ENCODE results near the gene RNF20.

- TF ChIP-seq EZH2 (IDR thresholded peaks at IDR 0.05; ENCODE audit: borderline replicate concordance, low read depth, low read length, poor library complexity, severe bottlenecking): no peak
- TF ChIP-seq, protein P1, sequence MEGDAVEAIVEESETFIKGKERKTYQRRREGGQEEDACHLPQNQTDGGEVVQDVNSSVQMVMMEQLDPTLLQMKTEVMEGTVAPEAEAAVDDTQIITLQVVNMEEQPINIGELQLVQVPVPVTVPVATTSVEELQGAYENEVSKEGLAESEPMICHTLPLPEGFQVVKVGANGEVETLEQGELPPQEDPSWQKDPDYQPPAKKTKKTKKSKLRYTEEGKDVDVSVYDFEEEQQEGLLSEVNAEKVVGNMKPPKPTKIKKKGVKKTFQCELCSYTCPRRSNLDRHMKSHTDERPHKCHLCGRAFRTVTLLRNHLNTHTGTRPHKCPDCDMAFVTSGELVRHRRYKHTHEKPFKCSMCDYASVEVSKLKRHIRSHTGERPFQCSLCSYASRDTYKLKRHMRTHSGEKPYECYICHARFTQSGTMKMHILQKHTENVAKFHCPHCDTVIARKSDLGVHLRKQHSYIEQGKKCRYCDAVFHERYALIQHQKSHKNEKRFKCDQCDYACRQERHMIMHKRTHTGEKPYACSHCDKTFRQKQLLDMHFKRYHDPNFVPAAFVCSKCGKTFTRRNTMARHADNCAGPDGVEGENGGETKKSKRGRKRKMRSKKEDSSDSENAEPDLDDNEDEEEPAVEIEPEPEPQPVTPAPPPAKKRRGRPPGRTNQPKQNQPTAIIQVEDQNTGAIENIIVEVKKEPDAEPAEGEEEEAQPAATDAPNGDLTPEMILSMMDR (conservative IDR thresholded peaks at IDR 0.05; ENCODE audit: low read depth, low read length): no peak
Measured at GRCh38 chr9:101587332-101588043, 53.8 kb downstream of the RNF20 start.

Data from A673 (cell line).